Measurements from ENCODE around the gene ZFYVE9. TPM values are rescaled to one million over a fixed set of nuclear protein-coding genes. Genes with fewer than 3 reads are reported as not detected.

ZFYVE9 gene
- polyA plus RNA-seq, 1 donor: 40.2 TPM

DNA sequence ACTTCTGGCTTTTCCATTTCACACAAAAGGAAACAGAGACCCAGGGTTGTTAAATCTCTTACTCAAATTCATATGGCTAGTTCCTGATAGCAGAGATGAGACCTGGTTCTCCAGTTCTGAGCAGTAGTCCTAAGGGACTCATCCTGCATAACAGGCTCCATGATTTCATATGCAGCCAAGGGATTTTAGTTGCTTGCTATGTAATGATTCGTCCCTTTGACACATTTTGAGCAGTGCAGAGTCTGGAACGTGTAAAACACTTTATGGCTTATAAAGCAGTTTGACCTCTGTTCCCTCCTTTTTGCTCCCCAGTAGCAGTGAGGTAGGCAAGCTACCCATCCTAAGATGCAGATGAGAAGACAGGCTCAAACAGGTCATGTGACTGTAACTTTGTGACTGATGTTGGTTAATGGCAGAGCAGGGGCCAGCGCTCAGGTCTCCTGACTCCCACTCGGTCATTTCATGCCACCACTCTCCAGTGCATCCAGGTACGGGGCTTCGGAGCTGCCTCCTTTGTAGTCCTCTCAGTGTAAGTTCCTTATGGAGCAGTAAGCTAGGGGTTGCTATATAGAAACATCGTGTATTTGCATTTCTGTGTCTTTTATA, 199.9 kb downstream of the ZFYVE9 start:
- no peak for DNase-seq

- DNase-seq: no peak
Observed at GRCh38 chr1:52343979-52344378, 202.1 kb downstream of the ZFYVE9 start.

DNA sequence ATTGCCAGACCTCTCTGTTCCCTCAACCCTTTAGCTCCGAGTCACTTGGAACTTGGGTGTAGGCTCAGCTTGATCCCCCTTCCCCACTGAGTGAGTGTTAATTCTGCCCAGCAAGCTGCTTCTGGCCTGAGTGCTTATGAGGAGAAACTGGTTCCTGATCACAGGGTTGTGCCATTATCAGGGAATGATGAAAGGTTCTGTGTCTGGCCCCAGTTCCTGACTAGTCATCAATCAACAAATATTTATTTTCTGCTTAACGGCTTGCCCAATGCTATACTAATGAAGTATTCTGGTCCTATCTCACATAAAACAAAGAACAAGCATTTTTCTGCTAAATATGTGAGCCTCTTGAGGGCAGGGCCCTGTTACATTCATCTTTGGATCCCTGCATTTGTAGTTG, 203.4 kb downstream of the ZFYVE9 start:
- DNase-seq: no peak

DNA sequence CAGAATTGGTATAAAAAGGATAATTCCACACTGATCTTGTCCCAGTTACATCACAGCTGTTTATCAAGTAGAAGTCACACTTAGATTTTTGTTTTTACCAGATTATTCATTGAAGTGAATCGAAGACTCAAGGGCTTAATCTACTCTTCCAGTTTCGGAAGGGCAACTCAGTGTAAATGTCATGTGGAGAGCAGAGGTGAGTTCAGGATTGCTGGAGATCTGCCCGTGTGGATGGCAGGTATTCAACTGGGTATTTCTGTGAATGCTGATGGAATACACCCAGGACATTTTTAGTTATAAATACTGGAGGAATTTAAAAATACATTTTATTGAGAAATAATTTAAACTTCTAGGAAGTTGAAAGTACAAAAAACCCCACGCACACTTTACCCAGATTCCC, 204.8 kb downstream of the ZFYVE9 start:
- DNase-seq: no peak

- DNase-seq: no peak
Observed at GRCh38 chr1:52348704-52349300, 206.9 kb downstream of the ZFYVE9 start.

DNA sequence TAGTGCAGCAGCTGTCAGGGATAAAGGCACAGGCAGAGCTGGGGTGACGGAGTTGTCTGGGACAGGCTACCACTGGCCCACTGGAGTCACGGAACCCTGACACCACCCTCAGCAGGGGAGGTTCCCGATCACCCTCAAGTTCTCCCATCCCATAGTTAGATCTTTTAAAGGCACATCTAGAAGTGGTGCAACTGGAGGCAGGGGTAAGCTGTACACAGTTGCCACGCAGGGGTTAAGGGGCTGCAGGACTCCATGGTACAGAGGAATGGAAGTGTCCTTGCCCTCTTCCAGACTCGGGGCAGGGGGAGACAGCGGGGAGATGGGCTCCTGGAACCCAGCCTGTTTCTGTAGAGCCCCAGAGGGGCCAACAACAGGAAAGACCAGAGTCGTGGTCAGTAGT, 210.8 kb downstream of the ZFYVE9 start:
- DNase-seq: no peak

GRCh38 chr1:52355436-52355835, 213.5 kb downstream of the ZFYVE9 start:
- no peak for DNase-seq

DNA sequence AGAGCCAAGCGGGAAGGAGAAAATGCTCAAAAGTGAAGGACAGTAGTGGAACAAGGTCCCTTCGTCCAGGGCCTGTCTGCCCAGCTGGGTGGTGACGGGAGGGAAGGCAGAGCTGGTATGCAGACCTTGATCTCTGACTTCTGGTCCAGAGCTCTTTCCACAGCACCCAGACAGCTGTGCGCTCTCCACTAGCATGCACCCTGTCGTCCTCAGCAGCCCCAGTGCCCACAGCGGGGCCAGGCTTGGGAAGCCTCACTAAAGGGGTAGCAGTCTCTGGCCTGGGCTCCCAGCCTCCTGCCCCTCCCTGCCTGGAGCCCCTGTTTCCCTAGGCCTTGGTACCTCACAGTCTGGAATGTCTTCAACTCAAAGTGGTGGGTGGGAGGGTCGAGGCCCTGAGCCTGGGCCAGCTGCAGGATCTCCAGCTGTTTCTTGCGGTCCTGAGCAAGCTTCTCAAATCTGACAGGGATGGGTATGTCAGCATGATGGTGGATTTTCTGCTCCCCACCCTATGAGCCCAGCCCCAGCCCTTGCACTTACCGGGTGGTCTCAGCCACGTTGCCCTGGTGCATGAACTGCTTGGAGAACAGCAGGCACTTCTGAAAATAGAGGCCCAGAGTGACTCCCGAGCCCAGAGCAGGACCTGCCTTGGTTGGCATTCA, 214.1 kb downstream of the ZFYVE9 start:
- no peak for DNase-seq

- no peak for DNase-seq
Observed at GRCh38 chr1:52356818-52357355, 215.0 kb downstream of the ZFYVE9 start.

GRCh38 chr1:52357397-52357796, 215.5 kb downstream of the ZFYVE9 start:
- no peak for DNase-seq

DNA sequence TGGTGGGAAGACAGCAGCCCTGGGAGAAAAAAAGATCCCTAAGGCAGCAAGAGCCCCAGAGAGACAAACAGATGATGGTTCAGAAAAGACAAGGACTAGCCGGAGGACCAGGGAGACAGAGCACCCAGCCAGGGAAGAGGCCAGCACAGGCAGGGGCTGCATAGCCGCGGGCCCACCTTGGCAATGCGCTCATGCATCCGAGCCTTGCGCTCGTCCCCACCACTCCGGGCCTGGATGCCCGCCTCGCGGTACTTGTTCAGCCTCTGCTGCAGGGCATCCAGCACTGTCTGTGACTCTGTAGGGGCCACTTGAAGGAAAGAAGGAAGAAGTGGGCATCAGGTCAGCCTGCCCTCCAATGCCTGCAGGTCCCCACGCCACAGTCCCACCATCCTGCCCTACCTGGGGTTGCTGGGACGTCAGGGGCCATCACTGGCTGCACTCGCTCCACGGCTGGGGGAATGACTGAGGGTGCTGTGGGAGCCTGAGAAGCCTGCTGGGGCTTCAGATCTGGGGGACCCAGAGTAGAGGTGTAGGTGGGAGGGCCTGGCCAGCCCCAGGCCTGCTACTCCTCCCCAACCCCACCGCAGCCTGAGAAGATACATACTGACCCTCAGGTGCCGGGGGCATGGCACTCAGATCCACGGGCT, 217.1 kb downstream of the ZFYVE9 start:
- no peak for DNase-seq

DNA sequence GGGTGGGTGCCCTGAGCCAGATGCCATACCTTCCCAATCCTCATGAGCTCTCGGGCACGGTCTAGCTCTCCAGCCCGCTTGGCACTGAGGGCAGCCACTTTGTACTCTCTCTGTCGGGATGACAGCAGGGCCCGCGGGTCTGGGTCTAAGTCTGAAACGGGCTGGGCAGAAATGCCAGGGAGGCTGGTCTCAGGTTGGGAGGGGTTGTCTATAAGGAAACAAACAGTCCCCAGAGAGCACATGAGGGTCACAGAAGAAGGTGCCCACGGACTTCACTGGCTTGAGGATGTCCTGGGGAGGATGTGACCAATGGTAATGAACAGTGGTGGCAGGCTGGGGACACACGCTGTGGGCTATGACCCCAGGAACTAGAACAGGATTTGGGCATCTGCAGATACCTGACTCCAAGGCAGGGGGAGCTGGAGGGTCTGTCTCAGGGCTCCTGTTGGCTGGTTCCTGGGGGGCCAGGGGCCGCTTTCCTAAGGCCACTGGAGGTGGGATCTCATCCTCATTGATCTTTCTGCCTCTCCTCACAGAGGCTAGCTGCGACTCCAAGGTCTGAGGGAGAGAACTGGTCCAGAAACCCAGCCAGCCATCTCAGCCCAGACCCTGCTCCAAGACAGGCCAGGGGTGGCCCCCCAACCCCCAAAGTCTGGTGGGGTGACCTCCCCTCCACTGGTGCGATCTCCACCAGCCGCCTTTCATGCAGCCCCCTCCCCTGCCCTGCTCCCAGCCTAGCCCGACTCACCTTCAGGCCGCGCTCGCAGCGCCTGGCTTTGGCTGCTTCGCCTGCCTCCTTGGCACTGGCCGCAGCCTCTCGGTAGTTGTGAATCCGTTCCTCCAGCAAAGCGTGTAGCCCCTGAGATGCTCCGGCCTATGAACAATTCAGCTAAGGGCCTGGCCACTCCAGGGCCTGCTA, 218.0 kb downstream of the ZFYVE9 start:
- DNase-seq: no peak

DNA sequence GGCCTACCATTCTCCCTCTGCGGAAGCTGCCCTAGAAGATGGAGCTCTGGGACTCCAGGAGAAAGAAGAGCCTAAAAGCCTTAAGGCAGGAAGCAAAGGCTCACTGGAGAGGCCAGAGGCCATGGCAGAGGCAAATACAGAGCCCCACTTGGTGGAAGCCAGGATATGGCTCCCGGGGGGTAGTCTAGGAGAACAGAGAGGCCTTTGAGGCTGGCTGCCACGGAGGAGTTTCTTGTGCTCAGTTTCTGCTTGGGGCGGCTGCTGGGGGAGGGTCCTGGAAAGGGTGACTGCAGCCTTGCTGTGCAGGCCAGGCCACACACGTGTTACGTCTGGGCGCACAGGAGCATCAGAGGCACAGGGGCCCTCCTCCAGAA, 218.7 kb downstream of the ZFYVE9 start:
- DNase-seq: no peak

- DNase-seq: no peak
Observed at GRCh38 chr1:52364235-52364839, 222.4 kb downstream of the ZFYVE9 start.

DNA sequence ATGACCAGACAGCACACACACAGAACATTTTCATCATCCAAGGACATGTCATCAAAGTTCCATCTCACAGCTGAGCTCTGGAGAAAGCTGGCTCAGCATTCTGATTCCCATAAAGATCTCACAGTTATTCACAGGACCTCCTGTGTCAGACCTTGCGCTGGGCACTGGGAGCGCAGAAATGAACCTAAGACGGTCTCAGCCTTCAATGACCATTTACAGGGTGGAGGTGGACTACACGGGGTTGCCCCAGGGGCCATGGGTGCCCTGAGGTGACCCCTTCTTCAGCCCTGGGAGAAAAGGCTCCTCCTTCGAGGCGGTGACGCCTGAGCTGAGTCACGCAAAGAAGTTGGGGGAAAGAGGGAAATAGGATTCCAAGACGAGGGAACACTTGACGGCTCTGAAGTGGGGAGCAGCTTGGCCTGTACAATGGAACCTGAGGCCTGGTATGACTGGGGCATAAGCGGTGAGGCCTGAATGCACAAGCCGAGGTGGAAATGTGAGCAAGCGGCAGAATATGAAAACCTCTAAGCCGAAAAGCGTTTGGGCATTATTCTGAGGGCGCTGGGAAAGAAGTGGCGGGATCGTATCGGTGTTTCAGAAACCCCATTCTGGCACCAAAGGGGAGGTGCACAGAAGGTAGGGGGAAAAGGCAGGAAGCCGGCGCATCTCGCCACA, 223.3 kb downstream of the ZFYVE9 start:
- DNase-seq: peak; percentile 13

DNA sequence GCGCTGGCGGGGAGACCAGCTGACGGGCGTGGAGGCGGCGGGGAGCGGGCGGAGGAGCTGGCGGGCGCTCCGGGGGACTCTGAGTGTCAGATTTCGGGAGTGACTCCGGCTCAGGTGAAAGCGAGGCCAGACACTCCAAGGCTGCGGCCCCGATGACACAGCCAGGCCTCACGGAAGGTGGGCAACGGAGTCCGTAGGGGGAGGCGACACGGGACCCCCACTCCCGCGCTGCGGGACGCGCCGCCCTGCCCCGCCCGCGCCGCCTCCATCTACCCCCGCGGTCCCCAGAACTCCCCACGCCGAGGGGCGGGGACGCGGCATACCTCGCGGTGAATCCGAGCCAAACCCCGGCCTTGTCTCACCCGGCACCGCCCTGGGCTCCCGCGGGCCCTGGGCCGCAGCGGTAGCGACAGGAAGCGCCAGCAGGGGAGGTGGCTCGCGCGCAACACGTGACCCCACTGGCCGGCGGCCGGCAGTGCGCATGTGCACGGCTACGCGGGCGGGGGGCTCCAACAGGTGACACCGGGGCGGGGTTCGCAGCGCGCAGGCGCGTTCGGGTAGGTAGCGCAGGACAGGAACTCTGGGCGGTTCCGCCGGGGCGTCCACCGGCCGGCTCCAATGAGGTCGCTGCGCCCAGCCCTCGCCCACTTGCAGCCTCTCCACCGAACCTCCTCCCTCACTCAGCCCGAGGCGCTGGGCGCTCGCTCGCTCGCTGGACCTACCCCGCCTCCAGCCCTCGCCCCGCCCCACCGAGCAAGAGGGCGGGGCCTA, 224.0 kb downstream of the ZFYVE9 start, which contains the start of gene CC2D1B:
TSS of gene CC2D1B (minus strand) at position 460 of the 771 bp plus-strand sequence. CDS start 1,585 bp downstream, outside the sequence.
- peak; percentile 97 for DNase-seq

- DNase-seq: no peak
Observed at GRCh38 chr1:52366517-52366827, 224.6 kb downstream of the ZFYVE9 start.

- DNase-seq: no peak
Observed at GRCh38 chr1:52367272-52367671, 225.4 kb downstream of the ZFYVE9 start.

DNA sequence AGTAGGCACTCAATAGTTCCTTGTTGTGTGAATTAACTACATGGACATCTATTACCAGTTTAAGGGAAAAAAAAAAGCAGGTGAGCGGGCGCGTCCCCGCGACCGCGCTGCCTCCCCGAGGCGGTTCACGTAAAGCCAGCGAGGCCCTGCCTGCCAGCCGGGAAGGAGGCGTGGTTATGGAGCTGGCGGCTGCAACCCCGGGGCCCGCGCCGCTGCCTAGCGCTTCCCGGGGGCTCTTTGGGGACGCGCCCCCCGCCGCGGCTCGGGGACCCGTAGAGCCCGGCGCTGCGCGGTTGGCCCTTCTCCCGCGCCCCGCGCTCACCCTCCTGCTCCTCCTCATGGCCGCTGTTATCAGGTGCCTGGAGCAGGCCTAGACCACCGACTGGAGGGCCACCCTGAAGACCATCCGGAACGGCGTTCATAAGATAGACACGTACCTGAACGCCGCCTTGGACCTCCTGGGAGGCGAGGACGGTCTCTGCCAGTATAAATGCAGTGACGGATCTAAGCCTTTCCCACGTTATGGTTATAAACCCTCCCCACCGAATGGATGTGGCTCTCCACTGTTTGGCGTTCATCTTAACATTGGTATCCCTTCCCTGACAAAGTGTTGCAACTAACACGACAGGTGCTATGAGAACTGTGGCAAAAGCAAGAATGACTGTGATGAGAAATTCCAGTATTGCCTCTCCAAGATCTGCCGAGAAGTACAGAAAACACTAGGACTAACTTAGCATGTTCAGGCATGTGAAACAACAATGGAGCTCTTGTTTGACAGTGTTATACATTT, 226.7 kb downstream of the ZFYVE9 start:
- peak; percentile 59 for DNase-seq
